C1 segment of cervical spinal cord (tissue), 14 donors: ENCODE measurements around the gene KIF9.
"Not testable (repeated sequence)": the region's sequence is repeated elsewhere in the genome, so short reads cannot be mapped to it uniquely, and the experiment has no call there.

ENCODE experiments used
- DNase-seq, 14 donors: peaks; one replicate each; lab custom pipeline; 2025; lab: John Stamatoyannopoulos, UW

KIF9 gene

DNA sequence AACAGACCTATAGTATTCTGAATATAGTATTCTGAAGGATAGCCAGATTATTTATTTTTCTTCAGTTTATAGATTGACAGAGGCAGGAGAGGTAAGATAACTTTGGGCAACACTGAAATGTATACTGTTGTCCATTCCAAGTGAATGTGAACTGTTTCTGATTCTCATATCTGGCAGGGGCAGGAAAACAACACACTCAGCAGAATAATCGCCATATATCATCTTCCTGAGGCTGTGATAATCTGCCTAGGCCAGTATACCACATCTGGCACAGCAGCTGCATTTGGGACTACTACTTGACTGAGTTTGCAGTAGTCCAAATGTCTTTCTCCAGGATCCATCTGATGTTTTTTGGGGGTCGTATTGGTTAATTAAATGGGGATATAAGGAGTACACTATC, 96.3 kb downstream of the KIF9 start:
- DNase-seq, result no peak

DNA sequence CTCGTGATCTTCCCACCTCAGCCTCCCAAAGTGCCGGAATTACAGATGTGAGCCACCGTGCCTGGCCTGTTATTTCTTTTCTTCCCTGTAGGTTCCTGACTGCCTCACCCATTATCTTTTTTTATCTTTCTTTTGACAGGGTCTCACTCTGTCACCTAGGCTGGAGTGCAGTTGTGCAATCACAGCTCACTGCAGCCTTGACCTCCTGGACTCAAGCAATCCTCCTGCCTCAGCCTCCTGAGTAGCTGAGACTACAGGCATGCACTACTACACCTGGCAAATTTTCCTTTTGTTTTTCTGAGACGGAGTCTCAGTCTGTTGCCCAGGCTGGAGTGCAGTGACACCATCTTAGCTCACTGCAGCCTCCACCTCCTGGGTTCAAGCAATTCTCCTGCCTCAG, 100.9 kb downstream of the KIF9 start:
- DNase-seq, result not testable (repeated sequence)

DNA sequence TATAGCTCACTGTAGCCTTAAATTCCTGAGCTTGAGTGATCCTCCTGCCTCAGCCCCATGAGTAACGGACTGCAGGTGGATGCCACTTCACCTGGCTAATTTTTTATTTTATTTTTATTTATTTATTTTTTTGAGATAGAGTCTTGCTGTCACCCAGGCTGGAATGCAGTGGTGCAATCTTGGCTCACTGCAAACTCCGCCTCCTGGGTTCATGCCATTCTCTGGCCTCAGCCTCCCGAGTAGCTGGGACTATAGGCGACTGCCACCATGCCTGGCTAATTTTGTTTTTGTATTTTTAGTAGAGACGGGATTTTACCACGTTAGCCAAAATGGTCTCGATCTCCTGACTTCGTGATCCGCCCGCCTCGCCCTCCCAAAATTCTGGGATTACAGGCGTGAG, 102.6 kb downstream of the KIF9 start:
- not testable (repeated sequence) for DNase-seq
